Esophagus muscularis mucosa (tissue), 3 donors: ENCODE data around the gene IL4R.

Experiments used
- POLR2AphosphoS5 ChIP-seq, 2 donors: sonication (generic); formaldehyde crosslinking; IDR thresholded peaks; one replicate each; pipeline ENCODE4 v1.6.1; 2017; ENCODE audit warnings: antibody characterized with exemption in 2 of 2
- TF ChIP-seq, protein P1 (sequence below), 3 experiments: fragments of 200-600 bp in 2 of 3; fragments of 450-650 bp in 1 of 3; sonication (generic) in 2 of 3; IDR thresholded peaks; one replicate each; pipeline ENCODE4 v1.5.1; 2017 to 2019; ENCODE audit warnings: antibody characterized with exemption in 3 of 3, mild to moderate bottlenecking in 2 of 3, moderate library complexity in 1 of 3

DNA sequence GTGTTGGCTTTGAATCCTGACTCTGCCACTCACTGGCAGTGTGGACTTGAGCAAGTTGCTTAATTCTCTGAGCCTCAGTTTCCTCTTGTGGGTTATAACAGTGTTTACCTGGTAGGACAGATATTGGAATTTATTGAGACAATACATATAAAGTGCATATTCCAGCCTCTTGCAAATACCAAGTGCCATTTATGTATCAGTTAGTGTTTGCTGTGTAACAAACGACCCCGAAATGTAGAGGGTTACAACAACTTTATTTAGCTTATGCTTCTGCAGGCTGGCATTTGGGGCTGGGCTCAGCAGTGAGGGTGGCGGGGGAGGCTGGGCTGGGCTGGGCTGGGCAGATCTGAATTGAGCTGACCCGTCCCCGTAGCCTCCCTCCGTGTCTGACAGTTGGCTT is 45.8 kb downstream of the IL4R start:
- TF ChIP-seq, protein P1, sequence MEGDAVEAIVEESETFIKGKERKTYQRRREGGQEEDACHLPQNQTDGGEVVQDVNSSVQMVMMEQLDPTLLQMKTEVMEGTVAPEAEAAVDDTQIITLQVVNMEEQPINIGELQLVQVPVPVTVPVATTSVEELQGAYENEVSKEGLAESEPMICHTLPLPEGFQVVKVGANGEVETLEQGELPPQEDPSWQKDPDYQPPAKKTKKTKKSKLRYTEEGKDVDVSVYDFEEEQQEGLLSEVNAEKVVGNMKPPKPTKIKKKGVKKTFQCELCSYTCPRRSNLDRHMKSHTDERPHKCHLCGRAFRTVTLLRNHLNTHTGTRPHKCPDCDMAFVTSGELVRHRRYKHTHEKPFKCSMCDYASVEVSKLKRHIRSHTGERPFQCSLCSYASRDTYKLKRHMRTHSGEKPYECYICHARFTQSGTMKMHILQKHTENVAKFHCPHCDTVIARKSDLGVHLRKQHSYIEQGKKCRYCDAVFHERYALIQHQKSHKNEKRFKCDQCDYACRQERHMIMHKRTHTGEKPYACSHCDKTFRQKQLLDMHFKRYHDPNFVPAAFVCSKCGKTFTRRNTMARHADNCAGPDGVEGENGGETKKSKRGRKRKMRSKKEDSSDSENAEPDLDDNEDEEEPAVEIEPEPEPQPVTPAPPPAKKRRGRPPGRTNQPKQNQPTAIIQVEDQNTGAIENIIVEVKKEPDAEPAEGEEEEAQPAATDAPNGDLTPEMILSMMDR (IDR thresholded peaks at IDR 0.05): no peak
- no peak for TF ChIP-seq POLR2AphosphoS5 (IDR thresholded peaks at IDR 0.05)
